HepG2 (cell line): ENCODE data around the gene PKIB.

Source experiments
- ASH2L ChIP-seq: fragments of 300-600, 200-600 bp; sonication (generic); IDR thresholded peaks from 2 replicates; pipeline ENCODE4 v1.7.0; 2017; ENCODE audit warnings: low read depth, mild to moderate bottlenecking, moderate library complexity, mixed read lengths, low read length; ENCODE audit not compliant: insufficient read length
- ZFP36 ChIP-seq: fragments of 150-350 bp; IDR thresholded peaks from 2 replicates; pipeline ENCODE4 v1.6.1; 2018; ENCODE audit warnings: borderline replicate concordance, low read length, low read depth; ENCODE audit not compliant: partially characterized antibody

DNA sequence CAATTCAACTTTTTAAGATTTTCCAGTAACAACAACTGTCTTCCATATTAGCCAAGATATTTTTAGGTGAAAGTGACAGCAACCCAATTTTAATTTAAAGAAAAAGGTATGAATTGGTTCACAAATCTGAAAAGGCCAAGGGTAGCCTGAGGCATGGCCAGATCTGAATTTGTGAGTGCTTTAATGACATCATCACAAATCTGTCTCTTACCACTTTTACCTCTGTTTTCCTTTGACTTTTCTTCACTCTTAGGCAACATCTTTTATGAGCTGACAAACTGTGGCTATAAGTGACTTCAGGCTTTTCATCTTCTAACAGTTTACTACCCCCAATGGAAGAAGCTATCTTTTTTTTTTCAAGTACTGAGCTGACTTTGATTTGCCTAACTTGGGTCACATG lies 44.5 kb upstream of the PKIB start:
- TF ChIP-seq ASH2L (no peak), ZFP36 (no peak)
